ENCODE measurements around the gene DLG2.

The DLG2 gene

DNA sequence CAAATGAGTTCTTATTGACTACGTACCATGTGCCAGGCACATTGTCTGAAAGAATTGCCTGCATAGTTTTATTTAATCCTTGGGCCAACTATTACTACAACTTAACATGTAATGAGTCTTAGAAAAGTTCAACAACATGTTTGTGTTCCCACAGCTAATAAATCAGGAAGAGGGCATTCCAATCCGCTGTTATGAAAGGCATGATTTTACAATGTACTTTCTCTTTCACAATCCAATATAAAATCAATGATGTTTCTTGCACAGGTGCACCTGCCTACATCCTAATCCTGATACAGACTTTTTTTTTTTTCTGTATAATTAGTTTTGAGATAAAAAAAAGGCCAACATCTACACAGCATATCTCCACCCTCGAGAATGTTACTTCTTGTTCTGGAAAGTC is 1612.6 kb downstream of the DLG2 start:
- no peak for TF ChIP-seq CTCF (IDR thresholded peaks at IDR 0.05; ENCODE audit: insufficient read depth, low read length, missing control alignments)
- ChIA-PET CTCF (no interaction called here), POLR2A (no interaction called here)
- DNase-seq (ENCODE audit: low read depth, low spot score), result no peak
- H3K4me3 ChIP-seq (ENCODE audit: low read depth, low read length), result no peak overlapping the region

DNA sequence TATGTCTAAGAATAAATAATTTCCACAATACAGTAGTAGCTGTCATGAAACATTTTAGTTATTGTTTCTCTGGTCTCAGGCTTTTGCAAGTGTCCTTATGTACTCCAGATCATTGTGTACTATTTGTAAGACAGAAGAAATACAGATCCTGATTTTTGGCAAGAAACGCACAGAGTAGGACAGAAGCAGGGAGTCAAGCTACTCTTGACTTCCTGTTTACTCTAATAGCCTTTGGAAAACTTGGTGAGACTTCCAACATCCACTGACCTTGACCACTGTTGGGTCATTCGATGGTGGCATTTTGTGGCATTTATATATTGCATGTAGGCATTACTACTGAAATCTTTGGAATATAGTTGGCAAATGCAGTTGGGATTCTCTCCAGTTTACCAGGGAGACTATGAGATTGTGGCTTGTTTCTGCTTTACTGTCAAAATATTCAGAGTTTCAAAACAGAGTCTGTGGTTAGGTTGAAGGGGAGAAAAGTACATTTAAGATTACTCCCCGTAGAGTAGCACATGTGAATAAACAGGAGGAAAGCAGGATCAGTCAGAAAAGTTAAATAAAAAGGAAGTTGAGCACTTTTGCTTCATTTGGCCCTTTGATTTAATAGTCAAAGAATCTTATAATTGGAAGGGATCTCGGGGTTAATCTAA is 1614.8 kb downstream of the DLG2 start:
- ChIA-PET CTCF (no interaction called here), POLR2A (no interaction called here)
- H3K4me3 ChIP-seq (ENCODE audit: low read depth, low read length), result no peak overlapping the region
- TF ChIP-seq CTCF (IDR thresholded peaks at IDR 0.05; ENCODE audit: insufficient read depth, low read length, missing control alignments), result no peak
- DNase-seq (ENCODE audit: low read depth, low spot score), result no peak

DNA sequence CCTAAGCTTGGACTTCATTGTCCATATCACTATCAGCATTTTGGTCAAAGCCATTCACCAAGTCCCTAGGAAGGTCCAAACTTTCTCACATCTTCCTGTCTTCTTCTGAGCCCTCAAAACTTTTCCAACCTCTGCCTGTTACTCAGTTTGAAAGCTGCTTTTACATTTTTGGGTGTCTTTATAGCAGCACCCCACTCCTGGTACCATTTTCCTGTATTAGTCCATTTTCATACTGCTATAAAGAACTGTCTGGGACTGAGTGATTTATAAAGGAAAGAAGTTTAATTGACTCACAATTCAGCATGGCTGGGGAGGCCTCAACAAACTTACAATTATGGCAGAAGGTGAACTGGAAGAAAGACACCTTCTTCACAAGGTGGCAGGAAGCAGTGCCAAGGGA is 1624.0 kb downstream of the DLG2 start:
- H3K4me3 ChIP-seq (ENCODE audit: low read depth, low read length), result no peak overlapping the region
- no peak for DNase-seq (ENCODE audit: low read depth, low spot score)
- ChIA-PET POLR2A (no interaction called here), CTCF (no interaction called here)
- no peak for TF ChIP-seq CTCF (IDR thresholded peaks at IDR 0.05; ENCODE audit: insufficient read depth, low read length, missing control alignments)

DNA sequence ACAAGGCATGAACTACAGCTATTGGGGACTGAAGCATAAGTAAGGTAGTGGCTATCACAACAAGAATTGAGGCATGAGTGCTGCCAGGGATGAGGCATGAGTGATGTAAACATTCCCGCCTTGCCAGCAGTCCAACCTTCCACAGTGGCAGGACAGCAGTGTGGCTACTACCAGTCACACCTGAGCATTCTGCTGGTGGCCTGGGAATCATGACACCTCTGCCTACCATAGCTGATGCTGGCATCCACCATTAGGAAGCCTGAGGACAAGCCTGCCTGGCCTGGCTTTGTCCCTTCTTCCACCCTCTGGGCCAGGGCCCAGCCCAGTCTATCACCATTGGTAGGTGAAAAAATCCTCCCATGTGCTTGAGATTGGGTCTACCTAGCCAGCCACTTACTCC is 1628.2 kb downstream of the DLG2 start:
- no peak overlapping the region for H3K4me3 ChIP-seq (ENCODE audit: low read depth, low read length)
- TF ChIP-seq CTCF (IDR thresholded peaks at IDR 0.05; ENCODE audit: insufficient read depth, low read length, missing control alignments), result no peak
- POLR2A ChIA-PET, result no interaction called here
- CTCF ChIA-PET, result no interaction called here
- DNase-seq (ENCODE audit: low read depth, low spot score), result no peak

- no peak overlapping the region for H3K4me3 ChIP-seq (ENCODE audit: low read depth, low read length)
- TF ChIP-seq CTCF (IDR thresholded peaks at IDR 0.05; ENCODE audit: insufficient read depth, low read length, missing control alignments), result no peak
- CTCF ChIA-PET, result no interaction called here
- POLR2A ChIA-PET, result no interaction called here
- DNase-seq (ENCODE audit: low read depth, low spot score), result no peak
Observed at GRCh38 chr11:83990160-83990733, 1636.9 kb downstream of the DLG2 start.

DNA sequence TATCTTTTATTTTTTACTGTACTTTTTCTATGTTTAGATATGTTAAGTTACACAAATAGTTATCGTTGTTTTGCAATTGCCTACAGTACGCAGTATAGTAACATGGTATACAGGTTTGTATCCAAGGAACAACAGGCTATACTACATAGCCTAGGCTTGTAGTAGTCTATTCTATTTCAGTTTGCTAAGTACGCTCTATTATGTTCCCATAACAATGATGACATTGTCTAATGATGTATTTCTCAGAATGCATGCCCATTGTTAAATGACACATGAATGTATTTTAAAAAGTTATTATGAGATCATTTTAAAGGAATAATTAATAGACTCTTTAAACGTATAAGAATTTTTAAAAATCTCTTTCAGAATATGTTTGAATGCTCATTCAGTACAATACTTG is 1644.3 kb downstream of the DLG2 start:
- DNase-seq (ENCODE audit: low read depth, low spot score), result no peak
- POLR2A ChIA-PET, result no interaction called here
- H3K4me3 ChIP-seq (ENCODE audit: low read depth, low read length), result no peak overlapping the region
- CTCF ChIA-PET, result no interaction called here
- TF ChIP-seq CTCF (IDR thresholded peaks at IDR 0.05; ENCODE audit: insufficient read depth, low read length, missing control alignments), result no peak
